H4 (cell line): ENCODE results near the gene C2CD2L. TPM values are rescaled to one million over a fixed set of nuclear protein-coding genes. Genes with fewer than 3 reads are reported as not detected.
A peak's percentile ranks its signal among the peaks of the same experiment; 100 is the strongest.
"Not testable (repeated sequence)": the region's sequence is repeated elsewhere in the genome, so short reads cannot be mapped to it uniquely, and the experiment has no call there.

Experiments used
- DNase-seq: peaks from one replicate; pipeline ENCODE4 v3.0.0-alpha.2; 2015; ENCODE audit warnings: low spot score
- total RNA-seq: library from RNA; depleted of rRNA; stranded (reverse); fragments of >200 nt; shearing (Covaris generic); gene quantifications from 2 replicates; pipeline ENCODE4 v1.2.3, GENCODE V29; 2014

C2CD2L gene
- total RNA-seq, 1 experiment from 2014 or later: 2.3 TPM

DNA sequence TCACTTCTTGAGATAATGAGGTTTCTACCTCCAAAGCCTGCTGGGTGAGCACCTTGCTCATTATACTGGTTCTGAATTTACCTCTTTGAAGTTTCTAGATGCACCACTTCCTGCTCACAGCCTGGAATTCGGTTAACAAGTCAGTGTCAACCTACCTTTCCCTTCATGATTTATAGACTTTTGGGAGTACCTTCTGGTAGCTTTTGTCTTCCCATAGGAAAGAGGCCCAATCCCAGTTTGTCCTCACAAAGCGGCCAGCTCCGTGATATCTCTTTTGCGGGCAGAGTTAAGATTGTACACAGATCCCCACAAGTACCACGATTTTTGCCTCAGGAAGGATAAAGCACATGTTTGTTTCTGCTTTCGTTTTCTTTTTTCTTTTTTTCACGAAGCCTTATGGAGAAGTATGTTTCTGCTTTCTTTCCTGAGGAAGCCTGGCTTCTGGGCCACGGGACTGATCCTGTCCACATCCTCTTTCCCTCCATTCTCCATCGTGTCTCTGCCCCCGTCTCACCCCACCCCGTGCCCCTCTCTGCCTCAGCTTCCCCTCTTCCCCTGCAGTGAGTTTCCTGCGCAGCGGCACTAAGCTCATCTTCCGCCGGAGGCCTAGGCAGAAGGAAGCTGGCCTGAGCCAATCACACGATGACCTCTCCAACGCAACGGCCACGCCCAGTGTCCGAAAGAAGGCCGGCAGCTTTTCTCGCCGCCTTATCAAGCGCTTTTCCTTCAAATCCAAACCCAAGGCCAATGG lies 8.5 kb downstream of the C2CD2L start:
- DNase-seq: no peak

- no peak for DNase-seq
These were observed 9.1 kb downstream of the C2CD2L start for GRCh38 chr11:119116235-119116594.

GRCh38 chr11:119116601-119117000 lies 9.5 kb downstream of the C2CD2L start:
- DNase-seq: no peak

- no peak for DNase-seq
These were observed 10.0 kb downstream of the C2CD2L start for GRCh38 chr11:119117004-119117706.

DNA sequence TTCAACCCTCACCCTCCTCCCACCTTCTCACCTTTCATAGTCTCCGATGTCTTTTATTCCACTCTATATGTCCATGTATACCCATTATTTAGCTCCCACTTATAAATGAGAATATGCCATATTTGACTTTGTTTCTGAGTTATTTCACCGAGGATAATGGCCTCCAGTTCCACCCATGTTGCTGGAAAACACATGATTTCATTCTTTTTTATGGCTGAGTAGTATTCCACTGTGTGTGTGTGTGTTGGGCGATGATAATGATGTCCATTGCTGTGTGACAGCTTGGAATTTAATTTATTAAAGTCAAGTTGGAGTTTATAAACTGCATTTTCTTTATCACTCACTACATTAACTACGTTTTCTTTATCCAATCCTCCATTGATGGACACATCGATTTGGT lies 11.1 kb downstream of the C2CD2L start:
- DNase-seq: no peak

GRCh38 chr11:119118946-119119345 lies 11.8 kb downstream of the C2CD2L start:
- no peak for DNase-seq

GRCh38 chr11:119120639-119121007 lies 13.5 kb downstream of the C2CD2L start:
- peak; percentile 60 for DNase-seq

DNA sequence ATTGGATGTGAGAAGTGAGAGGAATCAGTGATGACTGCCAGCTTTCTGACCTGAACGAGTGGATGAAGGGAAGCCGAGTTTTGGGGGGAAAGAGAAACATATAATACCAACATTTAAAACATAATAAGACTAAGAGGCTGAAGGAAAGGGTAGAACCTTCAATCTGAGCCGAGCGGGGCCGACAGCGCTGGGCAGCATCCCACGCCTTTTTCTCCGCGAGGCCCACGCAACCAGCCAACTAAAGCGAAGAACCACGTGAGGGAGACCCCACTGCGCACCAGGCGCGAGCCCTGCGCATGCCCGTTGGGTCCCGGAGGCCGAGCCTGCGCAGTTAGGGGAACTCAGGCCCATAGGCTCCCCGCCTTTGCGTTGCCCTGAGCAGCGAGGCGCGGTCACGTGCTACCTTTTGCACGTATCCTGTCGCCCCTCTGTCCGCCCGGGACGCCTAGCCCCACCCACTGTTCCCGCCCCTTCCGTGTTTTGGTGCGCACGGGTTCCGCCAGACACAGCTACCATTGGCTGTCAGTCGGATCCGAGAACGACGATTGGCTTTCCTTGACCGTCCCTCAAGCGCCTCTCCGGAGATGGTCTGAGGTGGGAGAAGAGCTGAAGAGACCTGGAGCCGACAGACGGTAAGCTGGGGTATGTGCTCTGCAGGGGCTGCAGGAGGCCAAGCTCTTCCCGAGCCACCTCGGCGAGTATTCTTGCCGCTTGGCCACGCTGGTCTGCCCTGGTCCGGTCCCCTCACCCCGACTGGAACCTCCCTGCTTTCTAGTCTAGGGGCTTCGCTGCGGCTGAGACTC lies 14.1 kb downstream of the C2CD2L start, which contains the start of gene HINFP:
TSS of gene HINFP (plus strand) at position 573 of the 803 bp plus-strand sequence. CDS start 5,365 bp downstream, outside the sequence.
- peak; percentile 99 for DNase-seq

DNA sequence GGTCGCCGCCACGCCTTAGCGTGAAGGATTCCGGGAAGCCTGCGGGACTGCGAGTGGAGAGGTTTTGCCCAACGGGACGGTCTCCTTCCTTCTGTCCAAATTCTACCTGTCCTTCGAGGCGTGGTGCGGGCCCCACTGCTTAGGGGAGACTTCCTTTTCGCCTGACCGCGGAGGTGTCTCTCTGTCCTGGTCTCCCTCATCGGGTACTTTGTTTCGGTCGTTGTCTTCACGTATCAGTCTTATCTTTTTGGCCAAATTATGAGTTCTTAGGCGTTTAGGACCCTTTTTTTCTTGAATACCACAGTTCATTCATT lies 14.6 kb downstream of the C2CD2L start:
- DNase-seq: no peak

- DNase-seq: no peak
These were observed 18.7 kb downstream of the C2CD2L start for GRCh38 chr11:119125821-119126220.

DNA sequence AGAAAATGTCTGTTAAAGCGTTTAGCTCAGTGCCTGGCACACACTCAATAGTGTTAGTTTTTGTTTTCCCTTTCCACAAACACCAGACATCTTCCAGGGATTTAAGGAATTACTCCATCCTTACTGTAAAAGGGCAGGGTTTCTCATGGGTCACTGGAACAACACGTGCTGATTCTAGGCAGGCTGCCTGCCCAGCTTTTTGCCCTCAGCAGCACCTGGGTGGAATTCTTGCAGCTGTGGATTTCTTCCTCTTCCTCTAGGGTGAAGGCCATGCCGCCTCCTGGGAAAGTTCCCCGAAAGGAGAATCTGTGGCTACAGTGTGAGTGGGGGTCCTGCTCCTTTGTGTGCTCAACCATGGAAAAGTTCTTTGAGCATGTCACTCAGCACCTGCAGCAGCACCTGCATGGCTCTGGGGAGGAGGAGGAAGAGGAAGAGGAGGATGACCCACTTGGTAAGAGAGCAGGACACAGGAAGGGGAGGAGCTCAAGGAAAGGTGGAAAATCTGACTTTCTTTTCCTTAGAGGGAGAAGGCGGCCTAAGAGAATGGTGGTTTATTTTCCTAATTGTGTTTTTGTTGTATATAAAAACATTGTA lies 19.6 kb downstream of the C2CD2L start:
- no peak for DNase-seq

GRCh38 chr11:119130662-119131061 lies 23.5 kb downstream of the C2CD2L start:
- no peak for DNase-seq

GRCh38 chr11:119134389-119134978 lies 27.3 kb downstream of the C2CD2L start:
- DNase-seq: no peak

GRCh38 chr11:119139276-119139675 lies 32.1 kb downstream of the C2CD2L start:
- DNase-seq: not testable (repeated sequence)

DNA sequence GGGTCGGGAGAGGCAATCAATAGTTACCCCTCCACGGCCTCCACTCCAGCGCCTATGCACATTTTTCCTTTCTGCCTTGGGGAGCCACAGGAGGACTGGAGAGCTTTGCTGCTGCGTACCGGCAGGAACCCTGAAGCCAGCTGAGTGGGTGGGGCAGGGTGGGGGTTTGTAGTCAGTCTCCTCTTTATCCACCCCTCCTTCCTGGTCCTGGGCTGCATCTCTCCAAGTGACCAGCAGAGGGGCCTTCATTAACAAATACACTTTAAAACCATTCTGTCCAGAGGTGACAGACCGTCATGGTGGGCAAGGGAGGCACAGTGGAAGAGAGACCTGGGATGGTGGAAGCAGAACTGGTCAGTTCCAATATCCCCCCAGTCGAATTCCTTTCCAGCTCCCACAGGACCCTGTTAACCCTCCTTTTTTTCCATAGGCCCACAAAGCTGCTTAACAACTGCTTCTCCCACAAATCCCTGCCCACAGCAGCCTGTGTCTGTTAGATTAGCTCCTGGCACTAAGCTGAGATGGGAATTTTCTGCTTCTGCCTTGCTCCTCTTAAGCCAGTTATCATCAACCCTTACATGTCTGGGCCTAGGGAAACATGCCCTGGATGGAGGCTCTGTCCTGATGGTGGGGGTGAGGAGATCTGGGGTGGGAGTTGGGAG lies 37.8 kb downstream of the C2CD2L start:
- peak; percentile 64 for DNase-seq

DNA sequence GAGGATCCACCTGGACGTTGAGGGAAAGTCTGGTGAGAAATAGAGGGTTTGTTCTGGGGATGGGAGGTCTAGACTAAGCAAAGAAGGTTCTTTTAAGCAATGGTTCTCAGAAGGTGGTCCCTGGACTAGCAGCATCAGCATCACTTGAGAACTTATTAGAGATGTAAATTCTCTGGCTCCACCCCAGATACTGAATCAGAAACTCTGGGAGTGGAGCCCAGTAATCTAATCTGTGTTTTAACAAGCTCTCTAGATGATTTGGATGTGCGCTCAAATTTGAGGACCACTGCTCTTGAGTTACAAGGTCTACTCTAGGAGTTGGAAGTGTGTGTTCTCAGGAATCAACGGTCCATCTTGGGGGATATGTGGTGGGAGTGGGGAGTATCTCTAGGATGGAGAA lies 38.4 kb downstream of the C2CD2L start:
- no peak for DNase-seq

GRCh38 chr11:119147604-119148333 lies 40.6 kb downstream of the C2CD2L start:
- DNase-seq: no peak

DNA sequence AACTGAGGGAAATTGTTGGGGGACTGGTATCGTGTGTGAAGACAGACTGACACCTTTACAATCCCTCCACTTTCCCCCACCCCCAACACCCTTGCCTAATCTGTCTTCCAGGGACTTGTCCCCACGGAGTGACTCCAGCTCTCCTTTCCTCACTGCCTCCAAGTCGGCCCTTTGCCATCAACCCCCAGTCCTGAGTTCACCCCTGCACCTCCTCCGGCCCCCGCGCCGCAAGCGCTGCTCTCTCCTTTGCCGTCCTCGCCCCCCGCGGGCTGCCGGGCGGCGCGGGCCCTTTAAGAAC lies 41.5 kb downstream of the C2CD2L start:
- DNase-seq: no peak

GRCh38 chr11:119149018-119149785 lies 42.1 kb downstream of the C2CD2L start, which contains the start of gene ABCG4:
Gene ABCG4 (plus strand): TSS chr11:119149052. CDS start chr11:119149966, 914 bp downstream.
- DNase-seq: no peak

GRCh38 chr11:119149786-119150275 lies 42.7 kb downstream of the C2CD2L start:
- DNase-seq: no peak
